Cardiac muscle cell (in vitro differentiated cells and primary cell): ENCODE data around the gene ASPN. TPM values are rescaled to one million over a fixed set of nuclear protein-coding genes. Genes with fewer than 3 reads are reported as not detected.

Experiments
- DNase-seq, 2 donors: peaks; one replicate each; pipeline versions ENCODE4 v3.0.0 to v3.0.0-alpha.2; 2010 to 2017; ENCODE audit warnings: low read depth in 1 of 2, low spot score in 1 of 2
- H3K27ac ChIP-seq: fragments of 200-600 bp; sonication (generic); 2 replicates; pipeline ENCODE4 v1.5.1; 2016
- H3K27me3 ChIP-seq: fragments of 200-600 bp; sonication (generic); 2 replicates; pipeline ENCODE4 v1.6.0; 2016; ENCODE audit warnings: control low read depth
- H3K36me3 ChIP-seq: fragments of 200-600 bp; sonication (generic); 2 replicates; pipeline ENCODE4 v1.5.1; 2016; ENCODE audit warnings: control low read depth
- H3K4me1 ChIP-seq: fragments of 200-600 bp; sonication (generic); 2 replicates; pipeline ENCODE4 v1.8.1; 2017; ENCODE audit warnings: low read depth, mild to moderate bottlenecking, mixed run types
- H3K4me3 ChIP-seq: fragments of 200-600 bp; sonication (generic); 2 replicates; pipeline ENCODE4 v1.5.1; 2016; ENCODE audit warnings: mild to moderate bottlenecking
- H3K9me3 ChIP-seq: fragments of 200-600 bp; sonication (generic); 2 replicates; pipeline ENCODE4 v1.5.1; 2017; ENCODE audit warnings: low read depth, mild to moderate bottlenecking, control low read depth
- CTCF ChIP-seq: IDR thresholded peaks from 2 replicates; pipeline ENCODE4 v1.5.1; 2012; ENCODE audit warnings: low read depth, mild to moderate bottlenecking, low read length
- polyA plus RNA-seq: library from polyadenylated mRNA; unstranded; fragments of >200 nt; fragmentation: Nextera tagmentation; extraction: Ambion mirVana; gene quantifications from 2 replicates; pipeline ENCODE4 v1.2.1, GENCODE V29; 2016
- total RNA-seq: library from RNA; depleted of rRNA; stranded (reverse); fragments of >200 nt; gene quantifications from 2 replicates; pipeline ENCODE4 v1.2.3, GENCODE V29; 2016

Gene ASPN
- total and polyA plus RNA-seq, 2 experiments from 2014 or later = 0.24 TPM; not detected in 1

DNA sequence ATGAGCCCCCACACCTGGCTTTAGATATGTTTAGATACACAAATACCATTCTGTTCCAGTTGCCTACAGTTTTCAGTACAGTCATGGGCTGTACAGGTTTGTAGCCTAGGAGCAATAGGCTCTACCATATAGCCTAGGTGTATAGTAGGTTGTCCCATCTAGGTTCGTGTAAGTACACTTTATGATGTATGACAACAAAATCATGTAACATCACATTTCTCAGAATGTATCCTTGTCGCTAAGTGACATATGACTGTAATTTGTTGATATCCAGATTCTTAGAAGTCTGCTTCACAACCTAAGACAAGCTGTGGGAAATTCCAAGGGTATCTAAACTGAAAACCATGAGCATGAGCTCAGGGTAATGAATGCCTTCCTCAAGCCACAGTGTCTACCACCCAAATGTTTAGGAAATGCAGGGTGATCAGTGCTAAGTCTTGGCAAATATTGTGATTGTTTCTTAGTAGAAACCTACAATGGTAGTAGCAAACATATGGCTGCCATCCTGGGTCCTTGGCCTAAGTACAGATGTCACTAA lies 45.1 kb upstream of the ASPN start:
- Histone ChIP-seq H3K27me3 (no peaks in the 10 kb centered on the region), H3K4me3 (no peak overlapping the region), H3K4me1 (peaks cover 10% of the 10 kb centered on the region), H3K27ac (no peak overlapping the region), H3K36me3 (no peaks in the 10 kb centered on the region), H3K9me3 (no peaks in the 10 kb centered on the region)
- TF ChIP-seq CTCF = no peak
- DNase-seq = no peak

DNA sequence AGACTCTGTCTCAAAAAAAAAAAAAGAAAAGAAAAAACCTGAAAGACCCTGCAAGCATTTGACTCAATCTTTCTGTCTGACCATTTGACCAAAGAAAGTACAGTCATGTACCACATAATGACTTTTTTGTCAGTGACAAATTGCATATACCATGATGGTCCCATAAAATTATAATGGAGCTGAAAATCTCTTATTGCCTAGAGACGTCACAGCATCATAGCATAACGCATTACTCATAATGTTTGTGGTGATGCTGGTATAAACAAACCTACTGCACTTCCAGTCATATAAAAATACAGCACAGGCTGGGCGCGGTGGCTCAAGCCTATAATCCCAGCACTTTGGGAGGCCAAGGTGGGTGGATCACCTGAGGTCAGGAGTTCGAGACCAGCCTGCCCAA lies 43.0 kb upstream of the ASPN start:
- Histone ChIP-seq H3K36me3 (no peaks in the 10 kb centered on the region), H3K27me3 (no peaks in the 10 kb centered on the region), H3K4me1 (peaks cover 10% of the 10 kb centered on the region), H3K9me3 (no peaks in the 10 kb centered on the region), H3K27ac (no peak overlapping the region), H3K4me3 (no peak overlapping the region)
- no peak for TF ChIP-seq CTCF
- DNase-seq = no peak

DNA sequence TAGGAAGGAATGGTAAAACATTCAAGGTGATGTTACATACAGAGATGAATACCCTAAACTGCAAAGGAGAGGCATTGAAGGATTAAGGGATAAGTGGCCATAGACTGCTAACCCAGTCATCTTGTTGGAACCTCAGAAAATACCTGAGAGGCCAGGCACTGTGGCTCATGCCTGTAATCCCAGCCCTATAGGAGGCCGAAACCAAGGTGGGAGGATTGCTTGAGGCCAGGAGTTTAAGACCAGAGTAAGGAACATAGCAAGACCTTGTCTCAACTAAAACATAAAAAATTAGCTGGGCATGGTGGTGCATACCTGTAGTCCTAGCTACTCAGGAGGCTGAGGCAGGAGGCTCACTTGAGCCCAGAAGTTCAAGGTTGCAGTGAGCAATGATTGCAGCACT lies 42.6 kb upstream of the ASPN start:
- no peaks in the 10 kb centered on the region for H3K36me3 ChIP-seq
- peaks cover 10% of the 10 kb centered on the region for H3K4me1 ChIP-seq
- H3K27ac ChIP-seq = no peak overlapping the region
- no peak for DNase-seq
- H3K27me3 ChIP-seq = no peaks in the 10 kb centered on the region
- TF ChIP-seq CTCF = no peak
- H3K4me3 ChIP-seq = no peak overlapping the region
- no peaks in the 10 kb centered on the region for H3K9me3 ChIP-seq

- H3K4me1 ChIP-seq = peaks cover 10% of the 10 kb centered on the region
- no peaks in the 10 kb centered on the region for H3K36me3 ChIP-seq
- H3K4me3 ChIP-seq = no peak overlapping the region
- no peak for TF ChIP-seq CTCF
- peak in 1 of 2 donors; percentile 48 for DNase-seq
- no peak overlapping the region for H3K27ac ChIP-seq
- H3K9me3 ChIP-seq = no peaks in the 10 kb centered on the region
- H3K27me3 ChIP-seq = no peaks in the 10 kb centered on the region
Measured at GRCh38 chr9:92522983-92523970, 41.0 kb upstream of the ASPN start.

GRCh38 chr9:92520837-92521236 lies 38.5 kb upstream of the ASPN start:
- no peak overlapping the region for H3K4me3 ChIP-seq
- no peaks in the 10 kb centered on the region for H3K9me3 ChIP-seq
- H3K4me1 ChIP-seq = peaks cover 10% of the 10 kb centered on the region
- H3K36me3 ChIP-seq = no peaks in the 10 kb centered on the region
- no peak overlapping the region for H3K27ac ChIP-seq
- TF ChIP-seq CTCF = no peak
- no peak for DNase-seq
- no peaks in the 10 kb centered on the region for H3K27me3 ChIP-seq
